MV-4-11 (cell line): Measurements from ENCODE around the gene PGBD1.

Experiments
- DNase-seq: peaks from one replicate; lab custom pipeline; 2025; lab: John Stamatoyannopoulos, UW

PGBD1 gene

GRCh38 chr6:28335564-28336283 is 54.4 kb downstream of the PGBD1 start, which contains the start of gene ZSCAN31:
Gene ZSCAN31 (minus strand): TSS chr6:28336148. CDS start chr6:28329683, 6,465 bp downstream.
- peak; percentile 99 for DNase-seq

- peak; percentile 96 for DNase-seq
Observed at GRCh38 chr6:28336284-28337120, 55.1 kb downstream of the PGBD1 start.

- peak; percentile 32 for DNase-seq
Observed at GRCh38 chr6:28337121-28337520, 55.7 kb downstream of the PGBD1 start.

GRCh38 chr6:28340310-28341095 is 59.1 kb downstream of the PGBD1 start:
- no peak for DNase-seq

- DNase-seq: no peak
Observed at GRCh38 chr6:28343898-28344677, 62.7 kb downstream of the PGBD1 start.

- no peak for DNase-seq
Observed at GRCh38 chr6:28345201-28345600, 63.8 kb downstream of the PGBD1 start.

- DNase-seq: no peak
Observed at GRCh38 chr6:28347119-28347518, 65.7 kb downstream of the PGBD1 start.

GRCh38 chr6:28349344-28349891 is 68.0 kb downstream of the PGBD1 start:
- DNase-seq: no peak

GRCh38 chr6:28349892-28350737 is 68.7 kb downstream of the PGBD1 start, which contains the start of gene ZKSCAN3:
Gene ZKSCAN3 (plus strand): TSS chr6:28349947. CDS start chr6:28359587, 9,640 bp downstream.
- peak; percentile 81 for DNase-seq

- DNase-seq: no peak
Observed at GRCh38 chr6:28351087-28351486, 69.7 kb downstream of the PGBD1 start.

GRCh38 chr6:28351493-28351925 is 70.1 kb downstream of the PGBD1 start:
- DNase-seq: no peak
